Measurements from ENCODE around the gene CTIF.

DNA sequence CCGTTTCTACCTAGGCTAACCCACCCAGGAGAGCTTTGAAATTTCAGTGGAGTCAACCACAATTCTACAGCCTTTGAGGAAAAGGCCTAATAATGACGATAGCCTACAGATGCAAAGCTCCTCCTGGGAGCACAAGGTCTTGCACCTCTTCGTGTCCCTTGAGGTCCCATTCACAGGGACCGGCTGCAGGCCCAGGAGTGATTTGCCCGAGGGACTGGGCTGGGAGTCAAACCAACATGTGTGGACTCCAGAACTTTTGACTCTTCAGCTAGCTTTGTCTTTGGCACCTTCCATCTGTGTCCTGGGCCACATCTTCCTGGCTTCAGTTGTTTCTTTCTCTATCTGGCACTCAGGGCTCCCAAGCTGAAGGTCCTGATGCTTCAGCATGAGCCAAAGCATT, 335.4 kb downstream of the CTIF start:
- TF ChIP-seq EZH2 (IDR thresholded peaks at IDR 0.05) (no peak), POLR2AphosphoS5 (IDR thresholded peaks at IDR 0.05; ENCODE audit: borderline replicate concordance, low read depth, low read length) (no peak), FOXP2 (optimal IDR thresholded peaks at IDR 0.05; ENCODE audit: control extremely low read depth, extremely low read length, insufficient read depth) (no peak)
